GM18867 (cell line): ENCODE results near the gene CFC1B.
A peak's percentile ranks its signal among the peaks of the same experiment; 100 is the strongest.
"Not testable (repeated sequence)": the region's sequence is repeated elsewhere in the genome, so short reads cannot be mapped to it uniquely, and the experiment has no call there.

Experiments
- ATAC-seq: cut with Tn5 transposase; IDR thresholded peaks from one replicate; pipeline ENCODE4 v1.9.1; 2021; ENCODE audit warnings: mild to moderate bottlenecking, moderate library complexity; ENCODE audit not compliant: unreplicated experiment

CFC1B gene

GRCh38 chr2:130520992-130521391, at the start of gene CFC1B:
Gene CFC1B, plus strand, starts transcription at chr2:130521222. Its CDS starts 263 bp downstream, at chr2:130521485.
- ATAC-seq: not testable (repeated sequence)

GRCh38 chr2:130491073-130491472, 29.9 kb upstream of the CFC1B start:
- ATAC-seq: not testable (repeated sequence)

GRCh38 chr2:130509228-130509627, 11.8 kb upstream of the CFC1B start, which contains the start of gene POTEI:
Gene POTEI, minus strand, starts transcription at chr2:130509328. Its CDS starts 93 bp downstream, at chr2:130509235.
- ATAC-seq: not testable (repeated sequence)

GRCh38 chr2:130510807-130511746, 9.9 kb upstream of the CFC1B start:
- not testable (repeated sequence) for ATAC-seq

GRCh38 chr2:130511747-130512451, 9.1 kb upstream of the CFC1B start:
- not testable (repeated sequence) for ATAC-seq

GRCh38 chr2:130518516-130519106, 2.4 kb upstream of the CFC1B start:
- ATAC-seq: not testable (repeated sequence)

GRCh38 chr2:130522390-130522789, 1.4 kb downstream of the CFC1B start:
- not testable (repeated sequence) for ATAC-seq

GRCh38 chr2:130527365-130527967, 6.4 kb downstream of the CFC1B start:
- not testable (repeated sequence) for ATAC-seq

- not testable (repeated sequence) for ATAC-seq
Measured at GRCh38 chr2:130529545-130529944, 8.5 kb downstream of the CFC1B start.

- not testable (repeated sequence) for ATAC-seq
Measured at GRCh38 chr2:130530212-130530611, 9.2 kb downstream of the CFC1B start.

- ATAC-seq: peak; percentile 84
Measured at GRCh38 chr2:130531225-130531624, 10.2 kb downstream of the CFC1B start.

- ATAC-seq: peak; percentile 55
Measured at GRCh38 chr2:130531672-130532071, 10.7 kb downstream of the CFC1B start.

- not testable (repeated sequence) for ATAC-seq
Measured at GRCh38 chr2:130536654-130537053, 15.6 kb downstream of the CFC1B start.

- not testable (repeated sequence) for ATAC-seq
Measured at GRCh38 chr2:130538271-130538670, 17.2 kb downstream of the CFC1B start.

GRCh38 chr2:130542789-130543188, 21.8 kb downstream of the CFC1B start:
- ATAC-seq: not testable (repeated sequence)

GRCh38 chr2:130543785-130544528, 22.9 kb downstream of the CFC1B start:
- ATAC-seq: not testable (repeated sequence)

GRCh38 chr2:130544978-130545377, 24.0 kb downstream of the CFC1B start:
- not testable (repeated sequence) for ATAC-seq

GRCh38 chr2:130548418-130548817, 27.4 kb downstream of the CFC1B start:
- ATAC-seq: not testable (repeated sequence)

- not testable (repeated sequence) for ATAC-seq
Measured at GRCh38 chr2:130549475-130549874, 28.5 kb downstream of the CFC1B start.

GRCh38 chr2:130554178-130554577, 33.2 kb downstream of the CFC1B start:
- ATAC-seq: not testable (repeated sequence)
